HepG2 (cell line): Measurements from ENCODE around the gene PRXL2B. TPM values are rescaled to one million over a fixed set of nuclear protein-coding genes. Genes with fewer than 3 reads are reported as not detected.

ENCODE experiments used
- CC2D1A ChIP-seq: sonication (generic); formaldehyde crosslinking; IDR thresholded peaks from 2 replicates; pipeline ENCODE4 v1.8.1; 2023; ENCODE audit warnings: mild to moderate bottlenecking, missing genetic modification reagents
- CEBPG ChIP-seq: IDR thresholded peaks from 2 replicates; pipeline ENCODE4 v1.6.1; 2016
- FOXJ3 ChIP-seq: sonication (generic); formaldehyde crosslinking; IDR thresholded peaks from 2 replicates; pipeline ENCODE4 v1.4.0; 2020; ENCODE audit warnings: missing genetic modification reagents, mild to moderate bottlenecking, borderline replicate concordance
- HNF4A ChIP-seq: sonication (generic); formaldehyde crosslinking; IDR thresholded peaks from 2 replicates; pipeline ENCODE4 v1.4.0; 2020; ENCODE audit warnings: missing genetic modification reagents
- KIAA2018 ChIP-seq: sonication (generic); formaldehyde crosslinking; IDR thresholded peaks from 2 replicates; pipeline ENCODE4 v1.5.0; 2020; ENCODE audit warnings: mild to moderate bottlenecking, missing genetic modification reagents, borderline replicate concordance
- MIXL1 ChIP-seq: IDR thresholded peaks from 2 replicates; pipeline ENCODE4 v1.6.1; 2016
- NAIF1 ChIP-seq: sonication (generic); formaldehyde crosslinking; IDR thresholded peaks from 2 replicates; pipeline ENCODE4 v1.5.0; 2020; ENCODE audit warnings: mild to moderate bottlenecking, missing genetic modification reagents, borderline replicate concordance
- PCBP1 ChIP-seq: fragments of 200-400 bp; formaldehyde crosslinking; IDR thresholded peaks from 2 replicates; pipeline ENCODE4 v1.6.1; 2017; ENCODE audit warnings: mild to moderate bottlenecking, low read depth, low read length, borderline replicate concordance
- PHB2 ChIP-seq: fragments of 450-650 bp; IDR thresholded peaks from 2 replicates; pipeline ENCODE4 v1.6.1; 2018; ENCODE audit not compliant: partially characterized antibody
- REXO4 ChIP-seq: sonication (generic); formaldehyde crosslinking; IDR thresholded peaks from 2 replicates; pipeline ENCODE4 v1.8.0; 2022; ENCODE audit warnings: missing genetic modification reagents, mild to moderate bottlenecking, borderline replicate concordance
- TBP ChIP-seq: sonication (generic); formaldehyde crosslinking; IDR thresholded peaks from 2 replicates; pipeline ENCODE4 v1.5.0; 2020; ENCODE audit warnings: missing genetic modification reagents
- TP53 ChIP-seq: sonication (generic); formaldehyde crosslinking; conservative IDR thresholded peaks from 2 replicates; pipeline ENCODE4 v1.4.0; 2020; ENCODE audit warnings: missing genetic modification reagents
- ZFP36 ChIP-seq: fragments of 150-350 bp; IDR thresholded peaks from 2 replicates; pipeline ENCODE4 v1.6.1; 2018; ENCODE audit warnings: borderline replicate concordance, low read length, low read depth; ENCODE audit not compliant: partially characterized antibody
- ZFP36L1 ChIP-seq: sonication (generic); formaldehyde crosslinking; IDR thresholded peaks from 2 replicates; pipeline ENCODE4 v1.8.0; 2022; ENCODE audit warnings: mild to moderate bottlenecking, missing genetic modification reagents, moderate library complexity
- ZIK1 ChIP-seq: sonication (generic); formaldehyde crosslinking; IDR thresholded peaks from 2 replicates; pipeline ENCODE4 v1.5.0; 2020; ENCODE audit warnings: mild to moderate bottlenecking, low read depth, missing genetic modification reagents, borderline replicate concordance
- ZNF18 ChIP-seq: sonication (generic); formaldehyde crosslinking; IDR thresholded peaks from 2 replicates; pipeline ENCODE4 v1.8.0; 2022; ENCODE audit warnings: mild to moderate bottlenecking, missing genetic modification reagents; ENCODE audit not compliant: insufficient replicate concordance
- ZNF234 ChIP-seq: sonication (generic); formaldehyde crosslinking; conservative IDR thresholded peaks from 2 replicates; pipeline ENCODE4 v1.5.1; 2020; ENCODE audit warnings: mild to moderate bottlenecking, missing genetic modification reagents
- ZNF24 ChIP-seq: fragments of 450-650 bp; IDR thresholded peaks from 2 replicates; pipeline ENCODE4 v1.6.1; 2017; ENCODE audit warnings: antibody characterized with exemption, mild to moderate bottlenecking
- ZNF451 ChIP-seq: sonication (generic); formaldehyde crosslinking; IDR thresholded peaks from 2 replicates; pipeline ENCODE4 v1.5.0; 2020; ENCODE audit warnings: mild to moderate bottlenecking, missing genetic modification reagents
- ZNF547 ChIP-seq: sonication (generic); formaldehyde crosslinking; IDR thresholded peaks from 2 replicates; pipeline ENCODE4 v1.5.1; 2020; ENCODE audit warnings: mild to moderate bottlenecking, missing genetic modification reagents
- ZNF850 ChIP-seq: sonication (generic); formaldehyde crosslinking; conservative IDR thresholded peaks from 2 replicates; pipeline ENCODE4 v1.9.0; 2021; ENCODE audit warnings: mild to moderate bottlenecking, missing genetic modification reagents
- ZSCAN29 ChIP-seq: sonication (generic); formaldehyde crosslinking; conservative IDR thresholded peaks from 2 replicates; pipeline ENCODE4 v1.4.0; 2020; ENCODE audit warnings: mild to moderate bottlenecking, missing genetic modification reagents
- polyA plus RNA-seq, 8 experiments: library from polyadenylated mRNA; depleted of rRNA in 3 of 8; stranded (reverse) in 7 of 8; unstranded in 1 of 8; fragments of >200 nt; fragmentation: Illumina TruSeq in 4 of 8; extraction: Trizol in 4 of 8; gene quantifications; 2 replicates each; pipeline versions ENCODE4 v1.2.1 to v1.2.3, GENCODE V29; 2011 to 2016; ENCODE audit warnings: low read depth in 4 of 8, missing spikeins in 1 of 8, mixed read lengths in 1 of 8; ENCODE audit not compliant: insufficient read depth in 1 of 8
- total RNA-seq, 5 experiments: library from RNA; depleted of rRNA; stranded (reverse); fragments of >200 nt; fragmentation: Illumina TruSeq; extraction: Trizol; gene quantifications; 2 replicates each; pipeline ENCODE4 v1.2.3, GENCODE V29; 2016; ENCODE audit warnings: low read depth in 1 of 5

The PRXL2B gene
- total and polyA plus RNA-seq, 2 of the 13 experiments (the other 11 are each of a cell fraction or from before 2014, with no cell fraction given) = 16.8 to 22.1 TPM

GRCh38 chr1:2545754-2546514 is 40.6 kb upstream of the PRXL2B start (continued):
- no peak for TF ChIP-seq KIAA2018
- TF ChIP-seq PCBP1 = no peak
- TF ChIP-seq PHB2 = no peak
- no peak; the same call in 1 of the 2 replicates for TF ChIP-seq ZNF451
- peak; percentile 90 for TF ChIP-seq ZFP36
- TF ChIP-seq MIXL1 (CRISPR knock-in tag) = 0 out of 2 replicates have a peak, but pooled peaks have one; percentile 30
- no peak for TF ChIP-seq FOXJ3 (CRISPR knock-in tag)
- no peak for TF ChIP-seq ZFP36L1 (CRISPR knock-in tag)
- TF ChIP-seq CEBPG = no peak
- no peak for TF ChIP-seq REXO4 (CRISPR knock-in tag)
- no peak for TF ChIP-seq ZNF24
- no peak for TF ChIP-seq ZNF18 (CRISPR knock-in tag)
- TF ChIP-seq ZSCAN29 (CRISPR knock-in tag) = no peak
- no peak for TF ChIP-seq TP53 (CRISPR knock-in tag)
- TF ChIP-seq HNF4A (CRISPR knock-in tag) = no peak
- no peak for TF ChIP-seq ZNF850 (CRISPR knock-in tag)
- no peak for TF ChIP-seq CC2D1A (CRISPR knock-in tag)
- peak; percentile 69; the same call in 1 of the 2 replicates for TF ChIP-seq TBP (CRISPR knock-in tag)
- TF ChIP-seq ZNF547 (CRISPR knock-in tag) = no peak
- no peak for TF ChIP-seq NAIF1 (CRISPR knock-in tag)
- TF ChIP-seq ZIK1 (CRISPR knock-in tag) = no peak
- TF ChIP-seq ZNF234 (CRISPR knock-in tag) = no peak
